Measurements from ENCODE around the gene STXBP6. TPM values are rescaled to one million over a fixed set of nuclear protein-coding genes. Genes with fewer than 3 reads are reported as not detected.

STXBP6 gene
- total RNA-seq, 4 donors from 2014 or later = 2.6 to 5.5 (median 4.4) TPM

- intact Hi-C loops (cut with DNase I; ENCODE audit: low total_unique reads) = no loop called here
- in situ Hi-C loops (cut with MboI; ENCODE audit: low sequenced_read_pairs in 4 of 4) = loop anchor here in 3 of 4 donors (10.0 to 25.0 kb wide), 2 partner anchors 228 to 320 kb away; no protein-coding TSS in a partner anchor
- ATAC-seq (no peak), DNase-seq (no peak)
- TF ChIP-seq POLR2A (IDR thresholded peaks at IDR 0.05) = no peak
- TF ChIP-seq CTCF (IDR thresholded peaks at IDR 0.05 in 4 of 5, conservative IDR thresholded peaks at IDR 0.05 in 1 of 5) = no peak
- no peaks in the 10 kb centered on the region for H3K27me3 ChIP-seq
- no peak overlapping the region for H3K4me3 ChIP-seq
- no peaks in the 10 kb centered on the region for H3K9me3 ChIP-seq
- peak overlapping the region in 1 of 4 donors; percentile 37 for H3K27ac ChIP-seq
- no peaks in the 10 kb centered on the region for H3K36me3 ChIP-seq
- H3K4me1 ChIP-seq = no peaks in the 10 kb centered on the region
Measured at GRCh38 chr14:24816929-24817211, 233.1 kb downstream of the STXBP6 start.

- no peak for DNase-seq
- H3K27me3 ChIP-seq = no peaks in the 10 kb centered on the region
- no peaks in the 10 kb centered on the region for H3K9me3 ChIP-seq
- no peaks in the 10 kb centered on the region for H3K36me3 ChIP-seq
- no peaks in the 10 kb centered on the region for H3K4me1 ChIP-seq
- H3K27ac ChIP-seq = peak overlapping the region in 1 of 4 donors; percentile 37
- in situ Hi-C loops (cut with MboI; ENCODE audit: low sequenced_read_pairs in 4 of 4) (loop anchor here in 3 of 4 donors (10.0 to 25.0 kb wide), 2 partner anchors 229 to 321 kb away; no protein-coding TSS in a partner anchor), intact Hi-C loops (cut with DNase I; ENCODE audit: low total_unique reads) (no loop called here)
- no peak for ATAC-seq
- H3K4me3 ChIP-seq = no peak overlapping the region
- TF ChIP-seq POLR2A (IDR thresholded peaks at IDR 0.05) (no peak), CTCF (IDR thresholded peaks at IDR 0.05 in 4 of 5, conservative IDR thresholded peaks at IDR 0.05 in 1 of 5) (no peak)
Measured at GRCh38 chr14:24816011-24816928, 233.7 kb downstream of the STXBP6 start.

- ATAC-seq (no peak), DNase-seq (no peak)
- in situ Hi-C loops (cut with MboI; ENCODE audit: low sequenced_read_pairs in 4 of 4) (loop anchor here in 3 of 4 donors (10.0 to 25.0 kb wide), 2 partner anchors 229 to 322 kb away; no protein-coding TSS in a partner anchor), intact Hi-C loops (cut with DNase I; ENCODE audit: low total_unique reads) (no loop called here)
- TF ChIP-seq CTCF (IDR thresholded peaks at IDR 0.05 in 4 of 5, conservative IDR thresholded peaks at IDR 0.05 in 1 of 5) (no peak), POLR2A (IDR thresholded peaks at IDR 0.05) (no peak)
- H3K27ac ChIP-seq = no peak overlapping the region
- no peaks in the 10 kb centered on the region for H3K36me3 ChIP-seq
- H3K4me1 ChIP-seq = no peaks in the 10 kb centered on the region
- H3K27me3 ChIP-seq = no peaks in the 10 kb centered on the region
- H3K9me3 ChIP-seq = no peaks in the 10 kb centered on the region
- H3K4me3 ChIP-seq = no peak overlapping the region
Measured at GRCh38 chr14:24815543-24815942, 234.4 kb downstream of the STXBP6 start.

GRCh38 chr14:24814944-24815343 lies 235.0 kb downstream of the STXBP6 start:
- Histone ChIP-seq H3K27ac (no peak overlapping the region), H3K9me3 (no peaks in the 10 kb centered on the region), H3K36me3 (no peaks in the 10 kb centered on the region), H3K4me1 (no peaks in the 10 kb centered on the region), H3K27me3 (no peaks in the 10 kb centered on the region), H3K4me3 (no peak overlapping the region)
- TF ChIP-seq CTCF (IDR thresholded peaks at IDR 0.05 in 4 of 5, conservative IDR thresholded peaks at IDR 0.05 in 1 of 5) (no peak), POLR2A (IDR thresholded peaks at IDR 0.05) (no peak)
- in situ Hi-C loops (cut with MboI; ENCODE audit: low sequenced_read_pairs in 4 of 4) (loop anchor here in 3 of 4 donors (10.0 to 25.0 kb wide), 2 partner anchors 230 to 322 kb away; no protein-coding TSS in a partner anchor), intact Hi-C loops (cut with DNase I; ENCODE audit: low total_unique reads) (no loop called here)
- DNase-seq = no peak
- ATAC-seq = no peak
